Lower leg skin (tissue), 4 donors: ENCODE measurements around the gene PPP1R1B. TPM values are rescaled to one million over a fixed set of nuclear protein-coding genes. Genes with fewer than 3 reads are reported as not detected.
A peak's percentile ranks its signal among the peaks of the same experiment; 100 is the strongest.

Experiments
- DNase-seq, 2 donors: peaks; one replicate each; pipeline ENCODE4 v3.0.0-alpha.2; 2019; ENCODE audit warnings: low spot score in 2 of 2
- H3K4me3 ChIP-seq: fragments of 200-600 bp; sonication (generic); 2 replicates; pipeline ENCODE4 v1.5.1; 2017; ENCODE audit warnings: mild to moderate bottlenecking, low read depth; ENCODE audit not compliant: poor library complexity, severe bottlenecking
- POLR2A ChIP-seq, 2 donors: fragments of 450-650 bp; IDR thresholded peaks; one replicate each; pipeline ENCODE4 v1.6.1; 2016 to 2017; ENCODE audit warnings: antibody characterized with exemption in 2 of 2, mild to moderate bottlenecking in 1 of 2, moderate library complexity in 1 of 2
- WGBS, 2 donors: methylation state at CpG; one replicate each; pipeline ENCODE4 v1.1.5; 2018; 5-methylcytosine and 5-hydroxymethylcytosine counted together
- intact Hi-C: fragments of 100-400 bp; cut with DNase I; formaldehyde crosslinking; loops from one replicate; pipeline ENCODE4 v1.15.0; 2023; ENCODE audit warnings: low total_unique reads
- total RNA-seq, 4 donors: library from RNA; depleted of rRNA; stranded (reverse); fragments of >200 nt; gene quantifications; one replicate each; pipeline ENCODE4 v1.1.0, GENCODE V29; 2016
- TF ChIP-seq, protein P1 (sequence below), 3 donors: fragments of 450-650 bp; IDR thresholded peaks; one replicate each; pipeline ENCODE4 v1.5.1; 2016; ENCODE audit warnings: antibody characterized with exemption in 3 of 3, mild to moderate bottlenecking in 3 of 3, moderate library complexity in 2 of 3

PPP1R1B gene
- total RNA-seq, 4 donors from 2014 or later: 18.5 to 102 (median 51.8) TPM

DNA sequence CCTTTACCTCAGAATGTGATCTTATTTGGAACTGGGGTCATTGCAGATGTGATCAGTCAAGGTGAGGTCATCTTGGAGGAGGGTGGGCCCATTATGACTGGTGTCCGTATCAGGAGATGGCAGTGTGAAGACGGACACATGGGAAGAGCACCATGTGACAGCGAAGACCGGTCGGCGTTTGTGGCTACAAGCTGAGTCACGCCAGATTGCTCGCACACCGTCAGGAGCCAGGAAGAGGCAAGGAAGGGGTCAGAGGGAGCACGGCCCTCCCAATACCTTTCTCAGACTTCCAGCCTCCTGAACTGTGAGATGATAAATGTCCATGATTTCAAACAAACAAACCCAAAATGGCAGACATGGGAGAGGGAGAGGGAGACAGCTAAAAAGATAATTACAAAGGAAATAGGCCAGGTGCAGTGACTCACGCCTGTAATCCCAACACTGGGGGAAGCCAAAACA lies 23.4 kb downstream of the PPP1R1B start:
- no peak overlapping the region for H3K4me3 ChIP-seq
- 86 to 92% methylated on average over 11 of the region's 11 CpGs for WGBS, 2 donors
- DNase-seq: no peak
- intact Hi-C loops: no loop called here
- TF ChIP-seq, protein P1, sequence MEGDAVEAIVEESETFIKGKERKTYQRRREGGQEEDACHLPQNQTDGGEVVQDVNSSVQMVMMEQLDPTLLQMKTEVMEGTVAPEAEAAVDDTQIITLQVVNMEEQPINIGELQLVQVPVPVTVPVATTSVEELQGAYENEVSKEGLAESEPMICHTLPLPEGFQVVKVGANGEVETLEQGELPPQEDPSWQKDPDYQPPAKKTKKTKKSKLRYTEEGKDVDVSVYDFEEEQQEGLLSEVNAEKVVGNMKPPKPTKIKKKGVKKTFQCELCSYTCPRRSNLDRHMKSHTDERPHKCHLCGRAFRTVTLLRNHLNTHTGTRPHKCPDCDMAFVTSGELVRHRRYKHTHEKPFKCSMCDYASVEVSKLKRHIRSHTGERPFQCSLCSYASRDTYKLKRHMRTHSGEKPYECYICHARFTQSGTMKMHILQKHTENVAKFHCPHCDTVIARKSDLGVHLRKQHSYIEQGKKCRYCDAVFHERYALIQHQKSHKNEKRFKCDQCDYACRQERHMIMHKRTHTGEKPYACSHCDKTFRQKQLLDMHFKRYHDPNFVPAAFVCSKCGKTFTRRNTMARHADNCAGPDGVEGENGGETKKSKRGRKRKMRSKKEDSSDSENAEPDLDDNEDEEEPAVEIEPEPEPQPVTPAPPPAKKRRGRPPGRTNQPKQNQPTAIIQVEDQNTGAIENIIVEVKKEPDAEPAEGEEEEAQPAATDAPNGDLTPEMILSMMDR (IDR thresholded peaks at IDR 0.05): no peak
- no peak for TF ChIP-seq POLR2A (IDR thresholded peaks at IDR 0.05)

DNA sequence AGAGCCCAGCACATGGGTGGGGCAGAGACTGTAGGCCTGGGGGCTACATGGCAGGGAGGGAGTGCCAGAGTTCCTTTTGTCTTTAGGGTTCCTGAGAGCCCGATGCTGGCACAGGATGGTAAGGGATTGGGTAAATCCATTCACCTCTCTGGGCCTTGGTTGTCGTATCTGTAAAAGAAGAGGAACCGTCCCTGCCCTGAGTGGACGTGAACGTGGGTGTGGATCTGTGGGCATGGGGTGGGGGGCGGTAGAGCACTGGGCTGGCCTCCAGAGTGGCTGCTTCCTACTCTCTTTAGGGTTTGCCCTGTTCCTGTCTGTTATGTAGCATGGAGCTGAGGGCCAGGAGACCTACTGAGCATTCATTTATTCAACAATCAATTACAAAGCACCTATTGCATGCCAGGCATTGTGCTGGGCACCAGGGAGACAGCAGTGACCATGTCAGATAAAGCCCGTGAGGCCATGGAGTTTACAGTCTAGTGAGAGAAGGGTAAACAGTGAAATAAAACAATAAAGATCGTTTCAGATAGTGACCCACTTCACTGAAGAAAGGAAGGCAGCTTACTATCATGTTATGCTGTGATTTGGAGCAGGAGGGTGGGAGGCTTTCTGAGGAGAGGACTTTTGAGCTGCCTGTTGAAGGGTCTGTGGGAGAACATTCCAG lies 25.3 kb downstream of the PPP1R1B start:
- 55 to 57% methylated on average over 8 of the region's 8 CpGs for WGBS, 2 donors
- DNase-seq: no peak
- intact Hi-C loops: no loop called here

DNA sequence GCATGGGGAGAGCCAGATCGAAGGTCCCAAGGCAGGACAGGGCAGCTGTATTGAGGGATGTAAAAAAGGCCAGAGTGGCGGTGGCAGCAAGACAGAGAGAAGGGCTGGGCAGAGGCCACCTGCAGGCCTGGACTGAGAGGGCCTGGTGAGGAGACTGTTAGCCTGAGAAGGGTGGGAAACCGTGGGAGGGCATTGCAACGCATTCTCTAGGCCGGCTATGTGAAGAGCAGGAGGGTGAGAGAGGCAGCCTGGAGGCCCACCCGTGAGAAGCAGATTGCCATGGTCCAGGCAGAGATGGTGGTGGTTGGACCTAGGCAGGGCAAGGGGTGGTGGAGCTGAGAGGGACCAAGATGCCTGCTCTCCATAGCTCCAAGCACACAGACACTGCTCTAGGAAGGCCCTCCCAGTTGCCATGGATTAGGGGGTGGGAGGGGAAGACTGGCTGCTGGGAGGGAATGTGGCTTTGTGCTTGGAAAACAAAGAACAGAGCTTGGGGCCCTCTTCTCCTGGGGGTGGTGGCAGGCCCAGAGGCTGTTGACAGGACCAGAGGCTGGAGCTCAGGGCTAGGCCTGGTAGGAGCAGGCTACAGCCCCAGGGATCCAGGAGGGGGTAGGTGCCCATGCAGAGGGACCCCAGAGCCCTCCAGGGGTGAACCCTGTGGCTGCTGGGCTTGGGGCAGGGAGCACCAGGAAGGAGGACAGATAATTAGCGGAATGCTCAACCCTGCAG lies 26.0 kb downstream of the PPP1R1B start:
- intact Hi-C loops: no loop called here
- DNase-seq: no peak
- no peak overlapping the region for H3K4me3 ChIP-seq
- no peak for TF ChIP-seq POLR2A (IDR thresholded peaks at IDR 0.05)
- TF ChIP-seq, protein P1 (IDR thresholded peaks at IDR 0.05): no peak
- WGBS, 2 donors: 66 to 71% methylated on average over 7 of the region's 7 CpGs

More for the DNA sequence above, 25.3 kb downstream of the PPP1R1B start:
- H3K4me3 ChIP-seq: no peak overlapping the region
- TF ChIP-seq, protein P1 (IDR thresholded peaks at IDR 0.05): no peak
- no peak for TF ChIP-seq POLR2A (IDR thresholded peaks at IDR 0.05)

DNA sequence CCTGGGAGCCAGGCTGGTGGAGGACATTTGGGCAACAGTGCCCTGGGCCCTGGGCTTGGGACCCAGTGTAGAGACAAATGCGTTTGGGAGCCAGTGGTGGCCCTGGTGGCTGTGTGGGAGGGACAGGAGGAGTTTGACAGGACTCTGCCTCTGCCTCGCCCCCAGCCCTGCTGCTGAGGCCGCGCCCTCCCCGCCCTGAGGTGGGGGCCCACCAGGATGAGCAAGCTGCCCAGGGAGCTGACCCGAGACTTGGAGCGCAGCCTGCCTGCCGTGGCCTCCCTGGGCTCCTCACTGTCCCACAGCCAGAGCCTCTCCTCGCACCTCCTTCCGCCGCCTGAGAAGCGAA lies 26.5 kb downstream of the PPP1R1B start:
- no peak for DNase-seq
- 78 to 83% methylated on average over 10 to 12 of the region's 12 CpGs for WGBS, 2 donors
- TF ChIP-seq POLR2A (IDR thresholded peaks at IDR 0.05): no peak
- no peak overlapping the region for H3K4me3 ChIP-seq
- intact Hi-C loops: no loop called here

DNA sequence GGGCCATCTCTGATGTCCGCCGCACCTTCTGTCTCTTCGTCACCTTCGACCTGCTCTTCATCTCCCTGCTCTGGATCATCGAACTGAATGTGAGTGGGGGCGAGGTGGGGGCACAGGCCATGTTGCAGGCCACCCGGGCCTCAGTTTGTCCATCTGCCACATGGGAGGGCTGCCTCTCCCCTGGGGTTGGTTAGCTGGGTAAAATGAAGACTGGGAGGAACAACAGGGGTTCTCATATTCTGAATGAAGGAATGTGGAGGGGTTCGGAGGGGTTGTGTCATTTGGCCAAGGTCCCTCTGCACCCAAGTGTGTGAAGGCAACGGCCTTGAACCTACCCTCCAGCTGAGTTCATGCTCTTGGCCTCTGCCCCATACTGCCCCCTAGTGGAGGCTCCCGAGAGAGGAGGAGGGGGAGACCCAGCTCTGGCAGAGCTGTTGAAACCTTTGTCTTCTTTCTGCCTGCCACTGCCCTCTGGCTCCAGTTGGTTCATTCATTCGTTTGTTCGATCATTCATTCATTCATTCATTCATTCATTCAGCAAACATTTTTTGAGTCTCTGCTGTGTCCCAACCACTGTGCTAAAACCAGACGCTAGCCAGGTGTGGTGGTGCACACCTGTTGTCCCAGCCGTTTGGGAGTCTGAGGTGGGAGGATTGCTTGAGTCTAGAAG lies 27.0 kb downstream of the PPP1R1B start:
- TF ChIP-seq POLR2A (IDR thresholded peaks at IDR 0.05): no peak
- TF ChIP-seq, protein P1 (IDR thresholded peaks at IDR 0.05): peak in 1 of 3 donors; percentile 20
- no peak overlapping the region for H3K4me3 ChIP-seq
- intact Hi-C loops: no loop called here
- 71 to 72% methylated on average over 14 of the region's 14 CpGs for whole genome bisulfite sequencing, 2 donors
- peak in 1 of 2 donors; percentile 92 for DNase-seq

DNA sequence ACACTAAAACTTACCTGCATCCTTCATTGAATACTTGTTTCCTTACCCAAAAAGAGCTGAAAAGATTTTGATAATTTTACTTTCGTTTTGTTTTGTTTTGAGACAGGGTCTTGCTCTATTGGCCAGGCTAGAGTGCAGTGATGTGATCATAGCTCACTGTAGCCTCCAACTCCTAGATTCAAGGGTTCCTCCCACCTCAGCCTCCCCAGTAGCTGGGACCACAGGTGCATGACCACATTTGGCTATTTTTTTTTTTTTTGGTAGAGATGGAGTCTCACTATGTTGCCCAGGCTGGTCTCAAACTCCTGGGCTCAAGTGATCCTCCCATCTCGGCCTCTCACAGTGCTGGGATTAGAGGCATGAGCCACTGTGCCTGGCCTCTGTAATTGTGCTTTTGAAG lies 28.4 kb downstream of the PPP1R1B start:
- no peak overlapping the region for H3K4me3 ChIP-seq
- no peak for TF ChIP-seq POLR2A (IDR thresholded peaks at IDR 0.05)
- TF ChIP-seq, protein P1 (IDR thresholded peaks at IDR 0.05): no peak
- DNase-seq: no peak
- WGBS, 2 donors: 90 to 92% methylated on average over 2 of the region's 2 CpGs
- intact Hi-C loops: no loop called here
